Left ventricle myocardium inferior (tissue), 1 donor: ENCODE measurements around the gene ANKRD66. TPM values are rescaled to one million over a fixed set of nuclear protein-coding genes. Genes with fewer than 3 reads are reported as not detected.
A peak's percentile ranks its signal among the peaks of the same experiment; 100 is the strongest.

Source experiments
- DNase-seq: peaks from one replicate; pipeline ENCODE4 v3.0.0-alpha.2; 2020
- H3K27ac ChIP-seq: fragments of 200-600 bp; replicated peaks from 2 replicates; pipeline ENCODE4 v1.8.0; 2021
- H3K27me3 ChIP-seq: fragments of 200-600 bp; 2 replicates; pipeline ENCODE4 v1.8.0; 2021; ENCODE audit warnings: low read depth
- H3K36me3 ChIP-seq: fragments of 200-600 bp; 2 replicates; pipeline ENCODE4 v1.8.0; 2021
- H3K4me1 ChIP-seq: fragments of 200-600 bp; 2 replicates; pipeline ENCODE4 v1.8.0; 2021
- H3K4me3 ChIP-seq: fragments of 200-600 bp; 2 replicates; pipeline ENCODE4 v1.8.0; 2021; ENCODE audit warnings: mild to moderate bottlenecking, moderate library complexity
- H3K9me3 ChIP-seq: fragments of 200-600 bp; replicated peaks from 2 replicates; pipeline ENCODE4 v1.8.0; 2021
- intact Hi-C: fragments of 100-400 bp; cut with micrococcal nuclease; formaldehyde crosslinking; loops from one replicate; pipeline ENCODE4 v1.11.0; 2022
- total RNA-seq: library from RNA; stranded (reverse); fragmentation: NEBNext Ultra II Directional; extraction: Animal tissue kit (Norgen Biotek cat#: 25700); gene quantifications from one replicate; pipeline ENCODE4 v1.2.1, GENCODE V29; 2021
- TF ChIP-seq, protein P1 (sequence below): fragments of 200-600 bp; IDR thresholded peaks from 2 replicates; pipeline ENCODE4 v1.8.0; 2021; ENCODE audit warnings: antibody characterized with exemption, mild to moderate bottlenecking, borderline replicate concordance
- donor health status: DM: no; HTN: yes; CAD: no; lungs with severe emphysema.

ANKRD66 gene
- total RNA-seq, 1 donor from 2014 or later = not detected

GRCh38 chr6:46776070-46776712 lies 29.5 kb downstream of the ANKRD66 start:
- no peaks in the 10 kb centered on the region for H3K36me3 ChIP-seq
- no peaks in the 10 kb centered on the region for H3K9me3 ChIP-seq
- peaks cover 18% of the 10 kb centered on the region for H3K4me1 ChIP-seq
- intact Hi-C loops = no loop called here
- no peak for DNase-seq
- H3K4me3 ChIP-seq = no peak overlapping the region
- H3K27me3 ChIP-seq = no peaks in the 10 kb centered on the region
- H3K27ac ChIP-seq = no peak overlapping the region
- TF ChIP-seq, protein P1, sequence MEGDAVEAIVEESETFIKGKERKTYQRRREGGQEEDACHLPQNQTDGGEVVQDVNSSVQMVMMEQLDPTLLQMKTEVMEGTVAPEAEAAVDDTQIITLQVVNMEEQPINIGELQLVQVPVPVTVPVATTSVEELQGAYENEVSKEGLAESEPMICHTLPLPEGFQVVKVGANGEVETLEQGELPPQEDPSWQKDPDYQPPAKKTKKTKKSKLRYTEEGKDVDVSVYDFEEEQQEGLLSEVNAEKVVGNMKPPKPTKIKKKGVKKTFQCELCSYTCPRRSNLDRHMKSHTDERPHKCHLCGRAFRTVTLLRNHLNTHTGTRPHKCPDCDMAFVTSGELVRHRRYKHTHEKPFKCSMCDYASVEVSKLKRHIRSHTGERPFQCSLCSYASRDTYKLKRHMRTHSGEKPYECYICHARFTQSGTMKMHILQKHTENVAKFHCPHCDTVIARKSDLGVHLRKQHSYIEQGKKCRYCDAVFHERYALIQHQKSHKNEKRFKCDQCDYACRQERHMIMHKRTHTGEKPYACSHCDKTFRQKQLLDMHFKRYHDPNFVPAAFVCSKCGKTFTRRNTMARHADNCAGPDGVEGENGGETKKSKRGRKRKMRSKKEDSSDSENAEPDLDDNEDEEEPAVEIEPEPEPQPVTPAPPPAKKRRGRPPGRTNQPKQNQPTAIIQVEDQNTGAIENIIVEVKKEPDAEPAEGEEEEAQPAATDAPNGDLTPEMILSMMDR = no peak

- no peaks in the 10 kb centered on the region for H3K27me3 ChIP-seq
- intact Hi-C loops = no loop called here
- no peaks in the 10 kb centered on the region for H3K9me3 ChIP-seq
- H3K4me1 ChIP-seq = peaks cover 7% of the 10 kb centered on the region
- no peak overlapping the region for H3K4me3 ChIP-seq
- TF ChIP-seq, protein P1 = no peak
- no peak for DNase-seq
- H3K36me3 ChIP-seq = no peaks in the 10 kb centered on the region
- no peak overlapping the region for H3K27ac ChIP-seq
Observed at GRCh38 chr6:46777476-46778346, 31.0 kb downstream of the ANKRD66 start.

DNA sequence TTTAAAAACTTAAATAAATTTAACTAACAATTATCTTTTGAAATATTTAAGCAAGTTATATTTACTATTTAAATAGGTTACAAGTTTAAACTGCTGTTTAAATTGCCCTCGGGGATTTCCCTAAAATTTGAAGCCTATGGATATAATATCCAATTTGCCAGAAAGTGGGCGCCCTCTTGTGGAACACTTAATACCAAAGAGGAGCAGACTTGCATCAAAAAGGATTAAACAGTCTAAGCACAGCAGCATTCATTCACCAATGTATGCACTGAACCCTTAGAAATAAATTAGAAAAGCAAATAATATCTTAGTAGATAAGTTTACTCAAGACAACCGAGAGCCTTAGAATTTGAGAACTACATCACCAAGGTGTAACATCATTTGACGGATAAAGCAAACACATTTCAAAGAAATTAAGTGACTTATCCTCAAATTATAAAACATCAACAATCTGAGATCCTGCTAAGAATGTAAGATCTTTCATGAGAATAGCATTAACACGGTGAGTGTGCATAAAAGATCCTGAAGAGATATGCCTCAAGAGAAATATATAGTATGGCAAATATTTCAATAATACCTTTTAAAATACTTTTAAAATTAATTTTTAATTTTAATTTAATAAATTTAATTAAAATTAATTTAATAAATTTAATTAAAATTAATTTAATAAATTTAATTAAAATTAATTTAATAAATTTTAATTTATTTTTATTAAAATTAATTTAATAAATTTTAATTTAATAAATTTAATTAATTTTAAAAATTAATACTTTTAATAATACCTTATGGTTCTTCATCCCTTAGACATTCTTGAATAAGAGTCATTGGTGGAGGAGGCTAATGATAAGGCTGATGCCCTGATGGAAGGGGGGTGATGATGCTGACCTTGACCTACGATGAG lies 35.0 kb downstream of the ANKRD66 start:
- Histone ChIP-seq H3K4me1 (no peaks in the 10 kb centered on the region), H3K27ac (no peak overlapping the region), H3K27me3 (no peaks in the 10 kb centered on the region), H3K36me3 (no peaks in the 10 kb centered on the region), H3K9me3 (no peaks in the 10 kb centered on the region), H3K4me3 (no peak overlapping the region)
- intact Hi-C loops = no loop called here
- TF ChIP-seq, protein P1 = peak; percentile 76
- DNase-seq = no peak

DNA sequence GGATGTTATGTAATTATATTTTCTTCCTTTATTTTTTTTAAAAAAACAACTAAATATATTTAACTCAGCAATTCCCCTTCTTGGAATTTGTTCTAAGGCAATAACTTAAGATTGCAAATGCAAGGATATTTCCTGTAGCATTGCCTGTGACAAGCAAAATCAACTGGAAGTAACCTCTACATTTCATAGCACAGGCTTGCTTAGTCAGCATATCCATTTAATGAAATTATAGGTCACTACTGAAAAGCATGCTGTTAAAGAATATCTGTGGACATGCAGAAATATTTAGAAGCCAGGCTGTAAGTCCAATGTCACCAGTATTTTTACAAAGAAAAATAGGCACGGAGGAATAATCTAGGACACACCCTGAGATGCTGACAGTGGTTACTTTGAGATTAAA lies 37.8 kb downstream of the ANKRD66 start:
- DNase-seq = no peak
- TF ChIP-seq, protein P1 = no peak
- H3K27ac ChIP-seq = no peak overlapping the region
- intact Hi-C loops = no loop called here
- H3K4me3 ChIP-seq = no peak overlapping the region
- no peaks in the 10 kb centered on the region for H3K27me3 ChIP-seq
- no peaks in the 10 kb centered on the region for H3K36me3 ChIP-seq
- no peaks in the 10 kb centered on the region for H3K9me3 ChIP-seq
- no peaks in the 10 kb centered on the region for H3K4me1 ChIP-seq

- H3K27ac ChIP-seq = no peak overlapping the region
- intact Hi-C loops = no loop called here
- no peaks in the 10 kb centered on the region for H3K4me1 ChIP-seq
- no peaks in the 10 kb centered on the region for H3K9me3 ChIP-seq
- H3K36me3 ChIP-seq = no peaks in the 10 kb centered on the region
- TF ChIP-seq, protein P1 = no peak
- DNase-seq = no peak
- H3K4me3 ChIP-seq = no peak overlapping the region
- H3K27me3 ChIP-seq = no peaks in the 10 kb centered on the region
Observed at GRCh38 chr6:46787871-46788540, 41.3 kb downstream of the ANKRD66 start.
